ENCODE results near the gene SOX5.

GRCh38 chr12:23546756-23547155, 402.7 kb downstream of the SOX5 start:
- TF ChIP-seq CTCF (IDR thresholded peaks at IDR 0.05; ENCODE audit: control extremely low read depth in 1 of 3, insufficient read depth in 1 of 3, low read depth in 1 of 3, low read length in 3 of 3) (no peak), EZH2 (IDR thresholded peaks at IDR 0.05; ENCODE audit: low read depth, low read length, severe bottlenecking) (no peak), SRF (IDR thresholded peaks at IDR 0.05; ENCODE audit: low read depth, low read length) (no peak), POLR2AphosphoS5 (IDR thresholded peaks at IDR 0.05; ENCODE audit: low read depth, low read length) (no peak), USF2 (IDR thresholded peaks at IDR 0.05; ENCODE audit: low read length) (no peak), POLR2A (IDR thresholded peaks at IDR 0.05; ENCODE audit: control extremely low read depth in 1 of 2, low read depth in 2 of 2, low read length in 2 of 2) (no peak), CEBPB (IDR thresholded peaks at IDR 0.05; ENCODE audit: low read depth, low read length) (no peak), SP2 (IDR thresholded peaks at IDR 0.05; ENCODE audit: low read length) (no peak), CHD7 (IDR thresholded peaks at IDR 0.05; ENCODE audit: insufficient replicate concordance, low read length) (no peak), TCF12 (IDR thresholded peaks at IDR 0.05; ENCODE audit: low read depth, low read length) (no peak), TEAD4 (IDR thresholded peaks at IDR 0.05; ENCODE audit: low read depth, low read length) (no peak)
- TF ChIP-seq, protein P1, sequence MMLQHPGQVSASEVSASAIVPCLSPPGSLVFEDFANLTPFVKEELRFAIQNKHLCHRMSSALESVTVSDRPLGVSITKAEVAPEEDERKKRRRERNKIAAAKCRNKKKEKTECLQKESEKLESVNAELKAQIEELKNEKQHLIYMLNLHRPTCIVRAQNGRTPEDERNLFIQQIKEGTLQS (IDR thresholded peaks at IDR 0.05; ENCODE audit: insufficient read depth, low read depth, low read length): no peak
